ENCODE measurements around the gene IFI44.
A peak's percentile ranks its signal among the peaks of the same experiment; 100 is the strongest.

Gene IFI44

GRCh38 chr1:78650114-78650660 is 556 bp downstream of the IFI44 start:
- Histone ChIP-seq H3K79me2 (ENCODE audit: control insufficient read depth, insufficient read depth, low read length, unreplicated experiment) (peaks cover 51% of the 10 kb centered on the region), H2AFZ (ENCODE audit: low read length, unreplicated experiment) (no peak overlapping the region), H3K4me1 (ENCODE audit: control insufficient read depth, insufficient read depth, low read length, unreplicated experiment) (peaks cover 29% of the 10 kb centered on the region), H3K36me3 (ENCODE audit: insufficient read depth, low read length) (peaks cover 79% of the 10 kb centered on the region), H3K27ac (ENCODE audit: low read depth, low read length) (peak overlapping the region; percentile 86), H3K27me3 (ENCODE audit: insufficient read depth, low read length) (no peaks in the 10 kb centered on the region), H3K4me3 (ENCODE audit: low read depth, low read length) (peak overlapping the region; percentile 81)

DNA sequence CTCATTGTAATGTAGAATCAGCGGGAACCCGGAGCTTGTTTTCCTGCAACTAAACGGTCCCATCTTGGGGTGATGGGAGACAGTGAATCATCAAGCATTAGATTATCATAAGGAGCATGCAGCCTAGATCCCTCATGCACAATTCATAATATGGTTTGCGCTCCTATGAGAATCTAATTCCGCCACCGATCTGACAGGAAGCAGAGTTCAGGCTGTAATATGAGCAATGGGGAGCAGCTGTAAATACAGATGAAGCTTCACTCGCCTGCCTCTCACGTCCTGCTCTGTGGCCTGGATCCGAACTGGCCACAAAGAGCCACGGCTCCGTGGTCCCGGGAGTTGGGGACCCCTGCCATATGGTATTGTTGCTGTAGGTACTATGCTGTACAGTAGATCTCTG is 1.6 kb downstream of the IFI44 start:
- Histone ChIP-seq H3K4me1 (ENCODE audit: control insufficient read depth, insufficient read depth, low read length, unreplicated experiment) (peaks cover 29% of the 10 kb centered on the region), H3K27ac (ENCODE audit: low read depth, low read length) (peak overlapping the region; percentile 86; the same call in 1 of the 2 replicates), H3K79me2 (ENCODE audit: control insufficient read depth, insufficient read depth, low read length, unreplicated experiment) (peaks cover 51% of the 10 kb centered on the region), H3K36me3 (ENCODE audit: insufficient read depth, low read length) (peaks cover 78% of the 10 kb centered on the region), H3K4me3 (ENCODE audit: low read depth, low read length) (peak overlapping the region; percentile 81), H3K27me3 (ENCODE audit: insufficient read depth, low read length) (no peaks in the 10 kb centered on the region), H2AFZ (ENCODE audit: low read length, unreplicated experiment) (no peak overlapping the region)

GRCh38 chr1:78652019-78652560 is 2.5 kb downstream of the IFI44 start:
- H3K79me2 ChIP-seq (ENCODE audit: control insufficient read depth, insufficient read depth, low read length, unreplicated experiment), result peaks cover 51% of the 10 kb centered on the region
- peaks cover 75% of the 10 kb centered on the region for H3K36me3 ChIP-seq (ENCODE audit: insufficient read depth, low read length)
- no peak overlapping the region for H3K27ac ChIP-seq (ENCODE audit: low read depth, low read length)
- no peaks in the 10 kb centered on the region for H3K27me3 ChIP-seq (ENCODE audit: insufficient read depth, low read length)
- peaks cover 29% of the 10 kb centered on the region for H3K4me1 ChIP-seq (ENCODE audit: control insufficient read depth, insufficient read depth, low read length, unreplicated experiment)
- no peak overlapping the region for H2AFZ ChIP-seq (ENCODE audit: low read length, unreplicated experiment)
- H3K4me3 ChIP-seq (ENCODE audit: low read depth, low read length), result peak overlapping the region; percentile 81

GRCh38 chr1:78658901-78659300 is 9.3 kb downstream of the IFI44 start:
- Histone ChIP-seq H3K4me3 (ENCODE audit: low read depth, low read length) (no peak overlapping the region), H3K27me3 (ENCODE audit: insufficient read depth, low read length) (no peaks in the 10 kb centered on the region), H3K36me3 (ENCODE audit: insufficient read depth, low read length) (peaks cover 94% of the 10 kb centered on the region), H3K79me2 (ENCODE audit: control insufficient read depth, insufficient read depth, low read length, unreplicated experiment) (peaks cover 15% of the 10 kb centered on the region), H3K4me1 (ENCODE audit: control insufficient read depth, insufficient read depth, low read length, unreplicated experiment) (peaks cover 7% of the 10 kb centered on the region), H2AFZ (ENCODE audit: low read length, unreplicated experiment) (no peak overlapping the region), H3K27ac (ENCODE audit: low read depth, low read length) (no peak overlapping the region)

GRCh38 chr1:78663923-78664322 is 14.3 kb downstream of the IFI44 start:
- Histone ChIP-seq H2AFZ (ENCODE audit: low read length, unreplicated experiment) (no peak overlapping the region), H3K27ac (ENCODE audit: low read depth, low read length) (no peak overlapping the region), H3K4me1 (ENCODE audit: control insufficient read depth, insufficient read depth, low read length, unreplicated experiment) (peaks cover under 1% of the 10 kb centered on the region), H3K36me3 (ENCODE audit: insufficient read depth, low read length) (peaks cover 52% of the 10 kb centered on the region), H3K27me3 (ENCODE audit: insufficient read depth, low read length) (no peaks in the 10 kb centered on the region), H3K4me3 (ENCODE audit: low read depth, low read length) (no peak overlapping the region), H3K79me2 (ENCODE audit: control insufficient read depth, insufficient read depth, low read length, unreplicated experiment) (peaks cover 5% of the 10 kb centered on the region)

- H3K4me1 ChIP-seq (ENCODE audit: control insufficient read depth, insufficient read depth, low read length, unreplicated experiment), result no peaks in the 10 kb centered on the region
- H3K36me3 ChIP-seq (ENCODE audit: insufficient read depth, low read length), result peaks cover 44% of the 10 kb centered on the region
- H3K27me3 ChIP-seq (ENCODE audit: insufficient read depth, low read length), result no peaks in the 10 kb centered on the region
- H2AFZ ChIP-seq (ENCODE audit: low read length, unreplicated experiment), result no peak overlapping the region
- H3K4me3 ChIP-seq (ENCODE audit: low read depth, low read length), result no peak overlapping the region
- no peak overlapping the region for H3K27ac ChIP-seq (ENCODE audit: low read depth, low read length)
- peaks cover 2% of the 10 kb centered on the region for H3K79me2 ChIP-seq (ENCODE audit: control insufficient read depth, insufficient read depth, low read length, unreplicated experiment)
These were observed 15.1 kb downstream of the IFI44 start for GRCh38 chr1:78664763-78665162.

GRCh38 chr1:78665809-78666208 is 16.2 kb downstream of the IFI44 start:
- Histone ChIP-seq H3K4me1 (ENCODE audit: control insufficient read depth, insufficient read depth, low read length, unreplicated experiment) (no peaks in the 10 kb centered on the region), H3K36me3 (ENCODE audit: insufficient read depth, low read length) (peaks cover 34% of the 10 kb centered on the region), H3K4me3 (ENCODE audit: low read depth, low read length) (no peak overlapping the region), H3K79me2 (ENCODE audit: control insufficient read depth, insufficient read depth, low read length, unreplicated experiment) (peaks cover 2% of the 10 kb centered on the region), H3K27me3 (ENCODE audit: insufficient read depth, low read length) (no peaks in the 10 kb centered on the region), H2AFZ (ENCODE audit: low read length, unreplicated experiment) (no peak overlapping the region), H3K27ac (ENCODE audit: low read depth, low read length) (no peak overlapping the region)

GRCh38 chr1:78667939-78668338 is 18.3 kb downstream of the IFI44 start:
- Histone ChIP-seq H3K27me3 (ENCODE audit: insufficient read depth, low read length) (no peaks in the 10 kb centered on the region), H2AFZ (ENCODE audit: low read length, unreplicated experiment) (no peak overlapping the region), H3K36me3 (ENCODE audit: insufficient read depth, low read length) (peaks cover 14% of the 10 kb centered on the region)

DNA sequence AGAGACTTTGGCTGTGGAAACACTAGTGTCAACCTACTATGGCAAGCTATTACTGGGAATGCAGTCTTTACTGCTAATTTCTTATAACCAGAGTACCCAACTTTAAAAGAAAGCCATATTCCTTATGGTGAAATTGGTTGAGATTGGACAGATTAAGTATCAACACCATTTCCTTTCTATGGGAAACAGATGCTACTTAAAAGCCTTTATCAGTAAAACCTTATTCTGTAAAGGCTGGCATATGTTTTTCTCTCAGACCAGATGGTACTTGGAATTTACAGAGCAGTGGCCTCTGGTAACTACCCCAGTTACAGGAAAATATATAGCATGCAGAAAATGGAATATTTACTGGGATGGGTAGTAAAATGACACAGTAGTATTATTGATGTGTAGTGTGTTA is 18.8 kb downstream of the IFI44 start:
- H3K4me1 ChIP-seq (ENCODE audit: control insufficient read depth, insufficient read depth, low read length, unreplicated experiment), result no peaks in the 10 kb centered on the region
- peaks cover 9% of the 10 kb centered on the region for H3K36me3 ChIP-seq (ENCODE audit: insufficient read depth, low read length)
- H2AFZ ChIP-seq (ENCODE audit: low read length, unreplicated experiment), result no peak overlapping the region
- H3K79me2 ChIP-seq (ENCODE audit: control insufficient read depth, insufficient read depth, low read length, unreplicated experiment), result no peaks in the 10 kb centered on the region
- no peak overlapping the region for H3K27ac ChIP-seq (ENCODE audit: low read depth, low read length)
- no peak overlapping the region for H3K4me3 ChIP-seq (ENCODE audit: low read depth, low read length)
- H3K27me3 ChIP-seq (ENCODE audit: insufficient read depth, low read length), result no peaks in the 10 kb centered on the region

More at GRCh38 chr1:78667939-78668338, 18.3 kb downstream of the IFI44 start:
- Histone ChIP-seq H3K27ac (ENCODE audit: low read depth, low read length) (no peak overlapping the region), H3K4me3 (ENCODE audit: low read depth, low read length) (no peak overlapping the region), H3K4me1 (ENCODE audit: control insufficient read depth, insufficient read depth, low read length, unreplicated experiment) (no peaks in the 10 kb centered on the region), H3K79me2 (ENCODE audit: control insufficient read depth, insufficient read depth, low read length, unreplicated experiment) (no peaks in the 10 kb centered on the region)

- peaks cover 7% of the 10 kb centered on the region for H3K4me1 ChIP-seq (ENCODE audit: control insufficient read depth, insufficient read depth, low read length, unreplicated experiment)
- H3K36me3 ChIP-seq (ENCODE audit: insufficient read depth, low read length), result no peaks in the 10 kb centered on the region
- H3K4me3 ChIP-seq (ENCODE audit: low read depth, low read length), result no peak overlapping the region
- H3K27me3 ChIP-seq (ENCODE audit: insufficient read depth, low read length), result no peaks in the 10 kb centered on the region
- no peak overlapping the region for H2AFZ ChIP-seq (ENCODE audit: low read length, unreplicated experiment)
- H3K79me2 ChIP-seq (ENCODE audit: control insufficient read depth, insufficient read depth, low read length, unreplicated experiment), result no peaks in the 10 kb centered on the region
- no peak overlapping the region for H3K27ac ChIP-seq (ENCODE audit: low read depth, low read length)
These were observed 22.8 kb downstream of the IFI44 start for GRCh38 chr1:78672428-78672827.

GRCh38 chr1:78673120-78673519 is 23.5 kb downstream of the IFI44 start:
- no peaks in the 10 kb centered on the region for H3K36me3 ChIP-seq (ENCODE audit: insufficient read depth, low read length)

More at GRCh38 chr1:78673120-78673519, 23.5 kb downstream of the IFI44 start:
- Histone ChIP-seq H3K79me2 (ENCODE audit: control insufficient read depth, insufficient read depth, low read length, unreplicated experiment) (no peaks in the 10 kb centered on the region), H3K4me1 (ENCODE audit: control insufficient read depth, insufficient read depth, low read length, unreplicated experiment) (peaks cover 7% of the 10 kb centered on the region), H3K4me3 (ENCODE audit: low read depth, low read length) (no peak overlapping the region), H2AFZ (ENCODE audit: low read length, unreplicated experiment) (no peak overlapping the region), H3K27me3 (ENCODE audit: insufficient read depth, low read length) (no peaks in the 10 kb centered on the region), H3K27ac (ENCODE audit: low read depth, low read length) (no peak overlapping the region)
